ENCODE measurements around the gene CSNK1A1L.
"Not testable (repeated sequence)": the region's sequence is repeated elsewhere in the genome, so short reads cannot be mapped to it uniquely, and the experiment has no call there.

CSNK1A1L gene

GRCh38 chr13:37102896-37103295 lies 2.6 kb downstream of the CSNK1A1L start:
- DNase-seq = no peak

- no peak for DNase-seq
Observed at GRCh38 chr13:37101201-37101600, 4.3 kb downstream of the CSNK1A1L start.

DNA sequence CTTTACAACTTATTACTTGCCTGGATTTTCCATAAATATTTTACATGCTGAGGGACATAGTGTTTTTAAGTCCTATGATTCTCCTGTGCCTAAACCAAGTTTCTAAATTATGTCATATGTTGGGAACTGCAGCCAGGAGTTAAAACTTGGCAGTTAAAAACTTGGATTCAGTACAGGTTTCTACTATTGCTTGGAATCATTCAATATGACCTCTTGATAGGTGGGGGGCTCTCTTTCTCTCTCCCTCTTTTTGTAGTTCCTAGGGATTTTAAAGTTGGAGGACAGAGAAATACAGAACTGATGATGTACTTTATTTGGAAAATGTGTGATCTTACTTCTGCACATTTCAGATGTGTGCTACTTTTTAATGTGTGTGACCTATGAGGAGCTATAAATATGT lies 4.7 kb downstream of the CSNK1A1L start:
- no peak for DNase-seq

- no peak for DNase-seq
Observed at GRCh38 chr13:37097076-37097475, 8.4 kb downstream of the CSNK1A1L start.

GRCh38 chr13:37094840-37095239 lies 10.6 kb downstream of the CSNK1A1L start:
- DNase-seq = no peak

GRCh38 chr13:37094099-37094498 lies 11.4 kb downstream of the CSNK1A1L start:
- no peak for DNase-seq

DNA sequence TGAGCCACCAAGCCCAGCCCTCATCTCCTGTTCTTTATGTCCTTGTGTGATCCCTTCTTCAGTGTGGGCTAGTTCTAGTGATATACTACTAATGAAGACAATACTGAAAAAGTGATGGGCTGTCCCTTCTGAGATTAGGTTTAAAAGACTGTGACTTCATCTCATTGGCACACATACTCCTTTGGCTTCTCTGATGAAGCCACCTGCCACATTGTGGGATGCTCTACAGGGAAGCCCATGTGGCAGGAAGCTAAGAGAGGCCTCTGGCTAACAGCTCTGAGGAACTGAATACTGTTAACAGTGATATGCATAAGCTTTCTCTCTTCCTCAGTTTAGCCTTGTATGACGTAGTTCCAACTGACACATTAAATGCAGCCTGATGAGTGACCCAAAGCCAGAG lies 13.6 kb downstream of the CSNK1A1L start:
- no peak for DNase-seq

DNA sequence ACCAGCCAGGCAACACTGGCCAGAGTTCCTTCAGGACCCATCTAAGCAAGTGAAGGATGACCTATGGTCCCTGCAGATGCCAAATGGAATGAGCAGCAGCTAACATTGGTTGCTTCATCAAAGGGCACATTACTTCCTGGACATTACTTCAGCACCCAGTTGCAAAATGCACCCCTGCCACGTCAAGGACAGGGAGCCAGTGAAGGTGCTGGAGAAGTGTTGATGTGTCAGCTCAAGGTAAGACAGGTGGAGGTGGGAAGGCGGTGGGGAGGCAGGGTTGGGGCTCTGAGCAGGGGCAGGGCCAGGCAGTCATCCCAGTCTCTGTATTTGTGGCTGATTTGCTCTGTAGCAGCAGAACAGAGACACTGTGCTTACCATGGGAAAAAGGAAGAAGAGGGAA lies 14.6 kb downstream of the CSNK1A1L start:
- DNase-seq = no peak

DNA sequence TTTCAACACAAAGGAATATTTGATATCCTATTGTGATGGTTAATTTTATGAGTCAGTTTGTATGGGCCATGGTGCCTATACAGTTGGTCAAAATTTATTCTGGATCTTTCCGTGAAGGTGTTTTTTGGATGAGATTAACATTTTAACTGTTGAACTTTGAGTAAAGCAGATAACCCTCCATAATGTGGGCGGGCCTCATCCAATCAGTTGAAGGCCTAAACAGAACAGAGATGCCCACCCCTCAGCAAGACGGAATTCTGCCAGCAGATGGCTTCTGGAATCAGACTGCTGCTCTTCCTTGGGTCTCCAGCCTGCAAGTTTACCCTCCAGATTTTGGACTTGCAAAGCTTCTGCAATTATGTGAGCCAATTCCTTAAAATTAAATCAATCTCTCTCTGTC lies 16.0 kb downstream of the CSNK1A1L start:
- DNase-seq = no peak

DNA sequence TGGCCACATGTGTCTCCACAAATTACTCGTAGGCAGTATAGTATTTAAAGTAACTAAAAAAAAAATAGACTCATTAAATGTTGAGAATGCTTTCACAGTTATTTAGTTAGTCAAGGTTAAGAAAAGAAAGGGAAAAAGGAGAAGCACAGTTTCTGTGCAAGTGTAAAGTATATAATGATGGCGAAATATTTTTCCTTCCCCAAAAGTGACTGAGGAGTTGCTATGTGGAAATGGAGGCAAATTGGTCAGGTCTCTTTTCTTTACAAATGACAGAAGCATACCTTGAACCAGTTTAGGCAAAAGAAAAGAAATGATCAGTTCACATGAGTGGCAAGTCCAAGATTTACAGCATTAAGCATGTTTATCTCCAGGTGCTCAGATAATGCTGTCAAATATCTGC lies 18.0 kb downstream of the CSNK1A1L start:
- DNase-seq = no peak

DNA sequence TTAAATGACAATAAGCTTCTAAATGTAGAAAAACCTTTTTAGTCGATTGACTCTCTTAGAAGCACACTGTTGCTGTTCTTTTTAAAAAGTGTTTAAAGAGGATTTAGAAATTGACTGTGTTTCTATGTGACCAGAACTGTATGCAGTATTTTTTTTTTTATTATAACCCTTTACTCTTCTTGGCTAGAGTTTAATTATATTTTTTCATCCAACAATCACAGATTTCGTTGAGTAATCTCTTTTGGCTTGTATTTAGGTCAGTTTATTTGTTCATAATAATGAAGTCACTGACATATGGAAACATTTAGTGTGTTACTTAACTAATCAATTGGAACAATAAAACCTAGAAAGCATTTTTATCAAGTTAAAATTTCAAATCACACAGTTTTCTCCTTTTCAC lies 19.9 kb downstream of the CSNK1A1L start:
- no peak for DNase-seq

GRCh38 chr13:37076818-37077217 lies 28.6 kb downstream of the CSNK1A1L start:
- no peak for DNase-seq

- no peak for DNase-seq
Observed at GRCh38 chr13:37075164-37075563, 30.3 kb downstream of the CSNK1A1L start.

DNA sequence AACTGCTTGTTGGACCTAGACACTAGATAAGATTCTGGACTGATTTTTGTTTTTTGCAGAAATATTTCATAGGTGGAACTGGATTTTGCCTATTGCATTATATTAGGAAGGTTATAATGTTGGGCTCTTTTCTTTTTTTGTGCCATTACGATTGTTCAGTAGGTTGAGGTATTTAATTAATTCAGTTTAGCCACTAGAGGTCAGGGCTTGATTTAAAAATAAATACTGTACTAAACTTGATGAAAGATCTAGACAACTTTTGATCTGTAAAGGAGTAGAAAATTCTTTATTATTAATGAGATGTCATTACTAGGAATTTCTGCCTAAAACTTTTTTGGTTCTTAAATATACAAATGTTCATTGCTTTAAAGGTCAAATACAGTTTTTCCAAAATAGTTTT lies 30.8 kb downstream of the CSNK1A1L start:
- peak; percentile 17 for DNase-seq

DNA sequence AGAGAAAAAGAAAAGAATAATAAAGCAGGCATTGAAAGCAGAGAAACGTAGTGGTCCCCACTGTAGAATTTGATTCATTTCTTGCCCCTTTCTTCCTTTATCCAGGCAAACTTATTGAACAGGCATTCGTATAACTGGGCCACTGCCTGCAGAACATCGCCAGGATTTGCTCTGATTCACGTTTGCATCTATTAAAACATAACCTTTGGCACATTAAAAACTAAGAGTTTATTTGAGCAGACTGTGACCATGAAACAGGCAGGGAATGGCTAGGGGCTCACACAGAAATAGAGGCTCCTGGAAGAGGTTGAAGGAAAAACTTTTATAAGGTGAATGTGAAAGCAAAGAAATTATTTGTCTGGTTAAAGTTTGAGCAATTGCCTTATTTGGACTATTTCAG lies 33.4 kb downstream of the CSNK1A1L start:
- no peak for DNase-seq

DNA sequence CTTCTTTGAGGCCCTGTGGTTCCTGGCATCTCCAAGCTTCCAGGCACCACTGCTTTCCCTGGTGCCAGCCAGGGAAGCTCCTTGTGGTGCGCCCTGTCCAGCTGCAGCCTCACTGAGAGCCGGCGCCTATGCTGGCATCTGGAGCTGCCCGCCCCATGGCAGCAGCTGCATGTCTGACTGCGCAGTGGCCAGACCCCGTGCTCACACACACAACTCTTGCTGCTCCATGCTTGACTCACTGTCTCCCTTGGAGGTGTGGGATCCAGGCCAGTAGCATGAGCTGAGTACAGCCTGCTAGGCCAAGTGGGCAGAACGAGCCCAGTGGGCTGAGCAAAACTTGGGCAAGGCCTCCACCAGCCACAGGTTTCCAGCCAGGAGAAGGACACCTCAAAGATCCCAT lies 34.5 kb downstream of the CSNK1A1L start:
- no peak for DNase-seq

GRCh38 chr13:37070145-37070695 lies 35.2 kb downstream of the CSNK1A1L start:
- DNase-seq = no peak

DNA sequence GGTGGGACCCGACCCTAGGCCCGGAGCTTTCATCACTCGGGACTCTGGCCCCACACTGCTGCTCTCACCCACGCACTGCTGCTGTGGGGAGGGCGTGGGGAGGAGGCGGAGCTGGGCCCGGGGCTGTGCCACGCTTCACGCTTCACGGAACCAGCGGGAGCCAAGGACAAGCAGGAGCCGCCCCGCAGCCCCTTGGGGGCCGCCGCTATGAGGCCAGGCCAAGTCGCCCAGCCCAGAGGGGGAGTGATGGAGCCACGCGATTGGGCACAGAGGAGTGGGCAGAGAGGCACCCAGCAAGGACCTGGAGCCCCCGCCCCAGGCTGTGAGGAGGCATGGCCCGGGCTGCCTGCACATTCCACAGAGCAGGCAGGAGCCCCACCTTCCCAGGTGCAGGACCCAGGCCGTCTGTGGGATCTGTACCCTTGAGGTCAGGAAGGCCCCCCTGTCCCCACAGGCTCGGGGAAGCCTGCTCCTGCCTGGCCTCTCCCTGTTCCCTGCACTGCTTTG lies 35.8 kb downstream of the CSNK1A1L start:
- no peak for DNase-seq

DNA sequence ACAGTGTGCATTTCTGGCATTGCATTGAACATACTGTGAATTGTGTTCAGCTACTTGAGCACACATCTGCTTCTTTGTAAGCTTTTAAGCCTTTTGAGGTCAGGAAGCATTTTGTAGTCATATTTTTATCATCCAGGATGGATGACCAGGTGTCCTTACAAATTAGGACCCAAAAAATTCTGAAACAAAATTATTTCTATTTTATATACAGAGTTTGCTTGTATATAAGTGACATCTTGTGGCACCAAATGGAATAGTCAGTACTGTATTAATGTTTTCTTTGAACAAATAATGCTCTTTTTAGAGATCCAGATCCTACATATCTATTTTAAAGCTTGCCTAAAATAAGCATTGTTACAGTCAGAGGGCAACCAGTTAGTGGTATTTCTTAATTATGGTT lies 36.5 kb downstream of the CSNK1A1L start:
- no peak for DNase-seq

DNA sequence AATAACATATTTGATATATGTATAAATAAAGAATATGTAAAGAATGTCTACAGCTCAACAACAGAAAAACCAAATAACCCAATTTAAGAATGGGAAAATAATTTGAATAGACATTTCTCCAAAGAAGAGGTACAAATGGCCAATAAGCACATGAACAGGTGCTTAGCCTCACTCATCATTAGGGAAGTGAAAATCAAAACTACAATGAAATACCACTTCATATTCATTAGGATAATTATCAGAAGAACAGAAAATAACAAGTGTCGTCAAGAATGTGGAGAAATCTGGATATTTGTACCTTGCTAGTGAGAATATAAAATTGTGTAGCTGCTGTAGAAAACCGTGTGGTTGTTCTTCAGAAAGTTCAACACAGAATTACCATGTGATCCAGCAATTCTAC lies 37.6 kb downstream of the CSNK1A1L start:
- DNase-seq = no peak

DNA sequence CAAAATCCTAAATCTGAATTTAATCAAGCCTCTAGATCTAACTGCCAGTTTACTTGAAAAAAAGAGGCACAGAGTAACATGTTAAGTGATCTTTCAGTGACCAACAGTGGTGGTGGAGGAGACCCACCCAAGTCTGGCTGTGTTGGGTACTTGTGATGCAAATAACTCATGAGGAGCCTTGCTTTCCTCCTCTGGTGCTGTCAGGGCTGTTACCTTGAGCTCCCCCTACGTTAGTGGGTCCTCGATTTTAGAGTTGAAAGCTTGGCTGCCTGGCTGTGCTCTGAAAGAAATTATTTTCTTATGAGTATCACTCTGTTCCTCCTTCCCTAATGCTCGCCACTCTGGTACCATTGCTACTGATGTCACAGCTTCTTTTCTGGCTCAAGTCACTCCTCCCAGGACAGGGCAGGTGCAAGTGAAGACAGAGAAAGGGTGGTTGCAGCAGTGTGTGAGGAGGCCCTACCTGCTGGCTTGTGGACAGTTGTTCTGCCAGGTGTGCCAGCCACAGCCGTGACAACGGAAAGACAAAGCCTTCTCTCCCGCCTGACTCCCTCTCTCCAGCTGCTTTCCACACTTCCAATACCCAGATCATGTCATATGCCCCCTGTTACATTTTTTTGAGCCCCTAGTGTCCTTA lies 39.5 kb downstream of the CSNK1A1L start:
- DNase-seq = peak; percentile 49

GRCh38 chr13:37059848-37060192 lies 45.6 kb downstream of the CSNK1A1L start:
- no peak for DNase-seq

- peak; percentile 91 for DNase-seq
Observed at GRCh38 chr13:37058910-37059847, 46.3 kb downstream of the CSNK1A1L start, which contains the start of gene SUPT20H. TSS of gene SUPT20H (minus strand) at chr13:37059688. CDS start at chr13:37051490, 8,198 bp downstream.

DNA sequence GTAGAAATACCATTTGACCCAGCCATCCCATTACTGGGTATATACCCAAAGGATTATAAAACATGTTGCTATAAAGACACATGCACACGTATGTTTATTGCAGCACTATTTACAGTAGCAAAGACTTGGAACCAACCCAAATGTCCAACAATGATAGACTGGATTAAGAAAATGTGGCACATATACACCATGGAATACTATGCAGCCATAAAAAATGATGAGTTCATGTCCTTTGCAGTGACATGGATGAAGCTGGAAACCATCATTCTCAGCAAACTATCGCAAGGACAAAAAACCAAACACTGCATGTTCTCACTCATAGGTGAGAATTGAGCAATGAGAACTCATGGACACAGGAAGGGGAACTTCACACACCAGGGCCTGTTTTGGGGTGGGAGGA lies 49.2 kb downstream of the CSNK1A1L start:
- DNase-seq = not testable (repeated sequence)

All from NCI-H146 (cell line).